GM10248 (cell line): Measurements from ENCODE around the gene LTB.

Experiments
- CTCF ChIA-PET: fragments of 300-600 bp; sonication (Branson Sonifier 250); formaldehyde crosslinking; extraction: SDS; loops from one replicate; lab custom pipeline; 2021; ENCODE audit warnings: antibody characterized with exemption; lab: Yijun Ruan, JAX
- POLR2A ChIA-PET: fragments of 350-650 bp; sonication (Branson Sonifier 250); formaldehyde crosslinking; extraction: SDS; loops from one replicate; lab custom pipeline; 2020; ENCODE audit warnings: antibody characterized with exemption; lab: Yijun Ruan, JAX
- DNase-seq: peaks from one replicate; pipeline ENCODE4 v3.0.0; 2012; ENCODE audit errors: extremely low spot score
- TF ChIP-seq, protein P1 (sequence below): IDR thresholded peaks from 2 replicates; pipeline ENCODE4 v1.5.1; 2012; ENCODE audit warnings: mild to moderate bottlenecking, low read depth; ENCODE audit errors: extremely low read depth, missing control alignments, control extremely low read depth

The LTB gene

DNA sequence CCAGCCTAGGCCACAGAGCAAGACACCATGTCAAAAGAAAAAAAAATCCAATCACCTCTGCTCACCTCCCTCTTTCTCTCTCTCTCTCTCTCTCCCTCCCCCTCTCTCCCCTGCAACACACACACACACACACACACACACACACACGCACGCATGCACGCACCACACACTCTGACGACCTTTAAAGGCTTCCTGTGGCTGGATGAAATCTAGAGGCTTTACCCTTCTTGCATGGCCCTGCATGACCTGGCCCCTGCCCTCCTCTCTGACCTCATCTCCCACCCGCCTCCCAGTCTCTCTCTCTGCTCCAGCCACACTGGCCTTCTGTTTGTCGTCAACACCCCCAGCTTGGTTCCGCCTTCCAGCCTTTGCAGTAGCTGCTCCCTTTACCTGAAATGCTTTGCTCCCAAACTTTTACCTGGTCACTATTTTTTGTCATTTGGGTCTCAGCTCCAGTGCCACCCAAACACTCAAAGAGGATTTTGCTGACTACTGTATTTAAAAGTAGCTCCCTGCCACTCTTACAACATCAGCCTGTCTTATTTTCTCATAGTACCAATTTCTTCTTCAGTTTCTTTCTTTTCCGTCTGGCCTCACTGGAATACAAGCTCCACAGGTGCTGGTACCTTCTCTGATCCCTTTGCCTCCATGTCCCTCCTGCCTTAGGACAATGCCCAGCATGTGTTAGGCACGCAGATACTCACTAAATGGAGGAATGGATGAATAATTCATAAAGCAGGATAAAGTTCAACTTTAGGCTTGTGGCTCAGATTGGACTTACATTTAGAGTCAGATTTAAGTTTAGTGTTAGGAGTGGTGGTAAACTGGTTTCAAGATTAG, 14.5 kb downstream of the LTB start:
- ChIA-PET POLR2A (interaction anchor here (1.7 to 1.8 kb wide), 2 partner anchors 9 kb away, joined by 6 to 9 read pairs; no protein-coding TSS in a partner anchor), CTCF (interaction anchor here (0.9 to 54.8 kb wide), 7 partner anchors 9 to 85 kb away, joined by 3 to 2725 read pairs (median 4); partner anchors contain the start of genes BAG6, LST1, LTB and NCR3)
- TF ChIP-seq, protein P1, sequence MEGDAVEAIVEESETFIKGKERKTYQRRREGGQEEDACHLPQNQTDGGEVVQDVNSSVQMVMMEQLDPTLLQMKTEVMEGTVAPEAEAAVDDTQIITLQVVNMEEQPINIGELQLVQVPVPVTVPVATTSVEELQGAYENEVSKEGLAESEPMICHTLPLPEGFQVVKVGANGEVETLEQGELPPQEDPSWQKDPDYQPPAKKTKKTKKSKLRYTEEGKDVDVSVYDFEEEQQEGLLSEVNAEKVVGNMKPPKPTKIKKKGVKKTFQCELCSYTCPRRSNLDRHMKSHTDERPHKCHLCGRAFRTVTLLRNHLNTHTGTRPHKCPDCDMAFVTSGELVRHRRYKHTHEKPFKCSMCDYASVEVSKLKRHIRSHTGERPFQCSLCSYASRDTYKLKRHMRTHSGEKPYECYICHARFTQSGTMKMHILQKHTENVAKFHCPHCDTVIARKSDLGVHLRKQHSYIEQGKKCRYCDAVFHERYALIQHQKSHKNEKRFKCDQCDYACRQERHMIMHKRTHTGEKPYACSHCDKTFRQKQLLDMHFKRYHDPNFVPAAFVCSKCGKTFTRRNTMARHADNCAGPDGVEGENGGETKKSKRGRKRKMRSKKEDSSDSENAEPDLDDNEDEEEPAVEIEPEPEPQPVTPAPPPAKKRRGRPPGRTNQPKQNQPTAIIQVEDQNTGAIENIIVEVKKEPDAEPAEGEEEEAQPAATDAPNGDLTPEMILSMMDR = no peak
- DNase-seq = no peak

DNA sequence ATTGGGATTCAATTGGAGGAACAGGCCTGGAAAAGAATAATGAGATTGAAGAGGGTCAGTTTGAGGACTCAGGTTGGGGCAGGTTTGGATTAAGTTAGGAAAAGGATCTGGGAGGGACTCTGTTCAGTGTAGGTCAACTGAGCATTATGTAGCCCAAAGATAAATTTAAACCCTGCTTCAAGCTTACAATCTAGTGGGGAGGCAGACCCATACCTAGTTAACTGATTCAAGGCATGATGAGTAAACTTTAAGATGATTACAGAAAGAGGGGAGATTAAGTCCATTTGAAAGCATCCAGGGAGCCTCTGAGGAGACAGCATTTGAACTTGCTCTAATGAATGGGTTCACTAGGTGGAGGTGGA, 21.5 kb downstream of the LTB start:
- POLR2A ChIA-PET = interaction anchor here (1.8 to 5.5 kb wide), 3 partner anchors 10 to 16 kb away, joined by 11 to 94 read pairs (median 13); partner anchors contain the start of gene TNF
- DNase-seq = no peak
- CTCF ChIA-PET = interaction anchor here (1.1 to 54.8 kb wide), 5 partner anchors 9 to 31 kb away, joined by 3 to 2725 read pairs (median 36); partner anchors contain the start of genes ATP6V1G2, LST1, LTA and LTB
- TF ChIP-seq, protein P1 = no peak

DNA sequence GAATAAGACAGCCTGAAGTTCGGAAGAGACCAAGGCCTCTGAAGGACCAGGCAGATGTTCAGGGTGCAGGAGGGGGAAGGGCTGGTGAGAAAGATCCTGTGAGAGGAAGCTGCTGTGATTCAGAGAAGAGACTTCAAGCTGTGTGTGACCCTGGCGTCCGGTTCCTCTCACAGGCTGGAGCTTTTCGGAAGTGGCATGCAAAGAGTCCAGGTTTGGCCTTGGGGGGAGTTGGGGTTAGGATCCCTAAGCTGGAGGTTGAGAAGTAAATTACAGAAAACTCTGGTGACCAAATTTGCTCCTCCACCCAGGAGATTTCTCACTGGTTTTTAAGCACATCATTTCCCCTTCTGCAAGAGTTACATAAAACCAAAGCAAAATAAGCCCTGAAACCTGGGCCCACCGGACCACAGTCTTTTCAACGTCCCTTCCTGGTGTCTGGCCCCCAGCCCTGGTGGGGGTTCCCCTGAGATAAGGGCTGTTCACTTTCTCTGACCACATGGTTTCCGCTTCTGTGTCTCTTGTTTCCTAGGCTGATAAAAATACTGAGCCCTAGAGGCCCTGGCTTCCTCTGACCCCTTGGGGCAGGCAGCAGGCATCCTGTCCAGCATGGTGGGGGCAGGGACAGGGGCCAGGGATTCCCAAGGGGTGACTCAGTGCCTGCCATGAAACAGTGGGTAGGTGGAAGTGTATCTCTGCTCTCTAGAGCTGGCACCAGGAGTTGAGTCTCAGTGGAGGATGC, 22.1 kb downstream of the LTB start:
- POLR2A ChIA-PET = interaction anchor here (0.7 to 5.5 kb wide), 4 partner anchors 9 to 19 kb away, joined by 3 to 94 read pairs (median 8); partner anchors contain the start of genes DDX39B and TNF
- DNase-seq = peak; percentile 74
- CTCF ChIA-PET = interaction anchor here (1.1 to 54.8 kb wide), 6 partner anchors 9 to 63 kb away, joined by 3 to 2725 read pairs (median 18); partner anchors contain the start of genes ATP6V1G2, LST1, LTA and LTB
- TF ChIP-seq, protein P1 = no peak

DNA sequence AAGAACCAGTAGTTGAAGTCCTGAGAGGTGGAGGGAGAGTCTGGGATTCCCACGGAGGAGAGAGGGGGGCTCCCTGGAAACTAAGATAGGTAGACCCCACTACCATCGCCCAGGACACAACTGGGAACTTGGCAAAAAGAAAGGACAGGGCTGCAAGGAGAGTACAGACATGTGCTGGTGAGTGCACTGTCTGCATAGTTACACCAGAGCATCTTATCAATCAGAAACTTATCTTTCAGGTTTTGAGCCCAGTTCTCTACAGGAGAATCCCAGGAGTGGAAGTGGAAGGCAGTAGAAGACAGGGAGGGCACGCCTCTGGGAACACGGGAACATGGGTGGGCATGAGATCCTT, 22.6 kb downstream of the LTB start:
- CTCF ChIA-PET = interaction anchor here (1.2 to 54.8 kb wide), 6 partner anchors 8 to 63 kb away, joined by 4 to 2725 read pairs (median 18); partner anchors contain the start of genes ATP6V1G2, LST1, LTA and LTB
- POLR2A ChIA-PET = interaction anchor here (1.1 to 5.5 kb wide), 5 partner anchors 9 to 18 kb away, joined by 4 to 94 read pairs (median 6); partner anchors contain the start of genes DDX39B, NFKBIL1 and TNF

DNA sequence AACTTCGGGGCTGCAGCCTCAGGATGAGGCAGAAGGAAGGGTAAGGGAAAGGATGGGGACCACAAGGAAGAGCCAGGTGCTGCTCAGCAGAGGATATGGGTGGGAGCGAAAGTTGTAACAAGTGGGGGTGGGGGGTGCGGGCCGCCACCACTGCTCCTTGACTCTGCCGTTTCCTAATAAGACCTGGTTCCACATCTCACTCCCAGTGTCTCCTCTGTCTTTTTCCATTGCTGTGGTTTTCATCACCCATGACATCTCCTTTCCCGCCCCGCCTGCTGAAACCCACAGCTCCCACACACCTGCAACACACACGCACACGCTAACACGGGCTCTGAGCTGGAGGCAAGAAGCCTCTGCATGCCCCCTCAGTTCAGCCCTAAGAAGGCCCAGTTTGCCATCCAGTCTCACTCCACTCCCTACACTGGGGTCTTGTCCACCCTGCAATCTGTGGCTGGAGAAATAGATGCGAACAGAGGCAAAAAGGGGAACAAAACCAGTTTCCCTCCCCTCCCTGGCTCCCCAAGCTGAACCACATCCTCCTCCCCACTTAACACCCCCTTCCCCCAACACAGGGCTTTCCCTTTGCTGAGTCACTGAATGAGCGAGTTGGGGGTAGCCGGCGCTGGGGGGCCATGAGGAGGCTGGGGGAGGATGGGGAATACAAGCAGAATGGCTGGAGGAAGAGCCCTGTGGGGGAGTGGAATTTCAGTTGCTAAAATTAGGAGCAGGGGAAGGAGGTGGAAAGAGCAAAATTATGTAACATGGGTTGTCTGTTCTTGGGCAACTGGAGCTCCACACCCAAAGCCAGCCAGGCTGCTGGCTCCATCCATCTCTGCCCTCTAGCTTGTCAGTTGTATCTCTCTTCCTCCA, 23.4 kb downstream of the LTB start:
- TF ChIP-seq, protein P1 = no peak
- ChIA-PET CTCF (interaction anchor here (1.2 to 54.8 kb wide), 6 partner anchors 7 to 62 kb away, joined by 4 to 2725 read pairs (median 18); partner anchors contain the start of genes ATP6V1G2, LST1, LTA and LTB), POLR2A (interaction anchor here (0.8 to 5.5 kb wide), 7 partner anchors 9 to 34 kb away, joined by 3 to 94 read pairs (median 6); partner anchors contain the start of genes DDX39B, NCR3, NFKBIL1 and TNF)
- DNase-seq = peak; percentile 80

More for the DNA sequence above, 22.6 kb downstream of the LTB start:
- TF ChIP-seq, protein P1 = no peak
- DNase-seq = no peak
